Lower lobe of right lung (tissue), 2 donors: ENCODE data around the gene STX17. TPM values are rescaled to one million over a fixed set of nuclear protein-coding genes. Genes with fewer than 3 reads are reported as not detected.

Experiments
- ATAC-seq, 2 donors: fragments of 200-7000 bp; cut with Tn5 transposase; one replicate each; pipeline ENCODE4 v1.9.1; 2020 to 2022; ENCODE audit warnings: mild to moderate bottlenecking in 2 of 2, moderate library complexity in 2 of 2
- DNase-seq: peaks from one replicate; pipeline ENCODE4 v3.0.0-alpha.2; 2020
- H3K27ac ChIP-seq: fragments of 200-600 bp; one replicate; pipeline ENCODE4 v1.8.0; 2022
- H3K27me3 ChIP-seq: fragments of 200-600 bp; one replicate; pipeline ENCODE4 v1.8.0; 2022; ENCODE audit warnings: low read depth
- H3K36me3 ChIP-seq: fragments of 200-600 bp; one replicate; pipeline ENCODE4 v1.8.0; 2022; ENCODE audit warnings: mild to moderate bottlenecking
- H3K4me1 ChIP-seq: fragments of 200-600 bp; one replicate; pipeline ENCODE4 v1.8.0; 2022
- H3K4me3 ChIP-seq: fragments of 200-600 bp; one replicate; pipeline ENCODE4 v1.8.0; 2022; ENCODE audit warnings: mild to moderate bottlenecking
- H3K9me3 ChIP-seq: fragments of 200-600 bp; one replicate; pipeline ENCODE4 v1.8.0; 2022
- intact Hi-C: fragments of 100-400 bp; cut with DNase I; formaldehyde crosslinking; loops from one replicate; pipeline ENCODE4 v1.11.0; 2022
- total RNA-seq: library from RNA; stranded (reverse); fragmentation: NEBNext Ultra II Directional; extraction: Animal tissue kit (Norgen Biotek cat#: 25700); gene quantifications from one replicate; pipeline ENCODE4 v1.2.1, GENCODE V29; 2021
- TF ChIP-seq, protein P1 (sequence below): fragments of 200-600 bp; IDR thresholded peaks from one replicate; pipeline ENCODE4 v1.8.0; 2022; ENCODE audit warnings: antibody characterized with exemption, mild to moderate bottlenecking
- donor health status: DM: no; HTN: yes; CAD: no; lungs with severe emphysema.

The STX17 gene
- total RNA-seq, 1 donor from 2014 or later, result 37.8 TPM

DNA sequence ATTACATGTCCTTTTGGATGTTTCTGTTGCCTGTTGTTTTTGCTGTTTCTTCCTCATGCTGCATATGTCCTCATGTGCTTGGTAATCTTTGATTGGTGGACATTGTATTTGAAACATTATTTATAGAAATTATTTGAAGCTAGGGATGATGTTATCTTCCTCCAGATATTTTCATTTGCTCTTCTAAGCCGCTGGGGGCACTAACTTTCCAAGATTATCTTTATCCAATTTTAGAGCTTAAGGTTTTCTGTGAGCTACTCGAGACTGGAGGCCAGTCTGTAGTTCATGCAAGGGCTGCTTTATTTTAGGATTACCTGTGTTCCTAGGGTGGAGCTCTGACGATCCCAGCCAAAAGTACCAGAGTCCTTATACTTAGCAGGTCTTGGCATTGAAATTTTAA, 40.9 kb downstream of the STX17 start:
- Histone ChIP-seq H3K27ac (no peak overlapping the region), H3K4me3 (no peak overlapping the region), H3K27me3 (no peaks in the 10 kb centered on the region), H3K4me1 (peaks cover 4% of the 10 kb centered on the region), H3K36me3 (peaks cover 9% of the 10 kb centered on the region), H3K9me3 (no peaks in the 10 kb centered on the region)
- intact Hi-C loops, result no loop called here
- ATAC-seq, result no peak
- TF ChIP-seq, protein P1, sequence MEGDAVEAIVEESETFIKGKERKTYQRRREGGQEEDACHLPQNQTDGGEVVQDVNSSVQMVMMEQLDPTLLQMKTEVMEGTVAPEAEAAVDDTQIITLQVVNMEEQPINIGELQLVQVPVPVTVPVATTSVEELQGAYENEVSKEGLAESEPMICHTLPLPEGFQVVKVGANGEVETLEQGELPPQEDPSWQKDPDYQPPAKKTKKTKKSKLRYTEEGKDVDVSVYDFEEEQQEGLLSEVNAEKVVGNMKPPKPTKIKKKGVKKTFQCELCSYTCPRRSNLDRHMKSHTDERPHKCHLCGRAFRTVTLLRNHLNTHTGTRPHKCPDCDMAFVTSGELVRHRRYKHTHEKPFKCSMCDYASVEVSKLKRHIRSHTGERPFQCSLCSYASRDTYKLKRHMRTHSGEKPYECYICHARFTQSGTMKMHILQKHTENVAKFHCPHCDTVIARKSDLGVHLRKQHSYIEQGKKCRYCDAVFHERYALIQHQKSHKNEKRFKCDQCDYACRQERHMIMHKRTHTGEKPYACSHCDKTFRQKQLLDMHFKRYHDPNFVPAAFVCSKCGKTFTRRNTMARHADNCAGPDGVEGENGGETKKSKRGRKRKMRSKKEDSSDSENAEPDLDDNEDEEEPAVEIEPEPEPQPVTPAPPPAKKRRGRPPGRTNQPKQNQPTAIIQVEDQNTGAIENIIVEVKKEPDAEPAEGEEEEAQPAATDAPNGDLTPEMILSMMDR, result no peak
- DNase-seq, result no peak

DNA sequence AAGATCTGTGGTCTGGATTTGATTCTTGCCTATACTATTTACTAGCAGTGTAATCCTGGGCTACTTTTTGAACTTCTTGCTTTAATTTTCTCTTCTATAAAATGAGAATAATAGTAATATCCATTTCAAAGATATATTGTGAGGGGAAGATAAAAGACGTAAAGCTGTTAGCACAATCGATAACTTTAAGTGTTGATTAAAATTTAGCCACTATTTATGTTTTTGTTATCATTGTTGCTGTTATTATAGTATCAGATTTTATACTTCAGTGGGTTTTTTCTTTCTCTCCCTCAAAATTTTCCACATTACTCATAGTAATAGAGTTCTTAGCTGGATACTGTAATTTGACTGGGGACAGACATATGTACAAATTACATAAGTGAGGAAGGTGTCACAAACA, 42.0 kb downstream of the STX17 start:
- Histone ChIP-seq H3K27ac (no peak overlapping the region), H3K4me1 (peaks cover 4% of the 10 kb centered on the region), H3K4me3 (no peak overlapping the region), H3K36me3 (peaks cover 9% of the 10 kb centered on the region), H3K9me3 (no peaks in the 10 kb centered on the region), H3K27me3 (no peaks in the 10 kb centered on the region)
- intact Hi-C loops, result no loop called here
- ATAC-seq, result no peak
- no peak for DNase-seq
- TF ChIP-seq, protein P1, result no peak

DNA sequence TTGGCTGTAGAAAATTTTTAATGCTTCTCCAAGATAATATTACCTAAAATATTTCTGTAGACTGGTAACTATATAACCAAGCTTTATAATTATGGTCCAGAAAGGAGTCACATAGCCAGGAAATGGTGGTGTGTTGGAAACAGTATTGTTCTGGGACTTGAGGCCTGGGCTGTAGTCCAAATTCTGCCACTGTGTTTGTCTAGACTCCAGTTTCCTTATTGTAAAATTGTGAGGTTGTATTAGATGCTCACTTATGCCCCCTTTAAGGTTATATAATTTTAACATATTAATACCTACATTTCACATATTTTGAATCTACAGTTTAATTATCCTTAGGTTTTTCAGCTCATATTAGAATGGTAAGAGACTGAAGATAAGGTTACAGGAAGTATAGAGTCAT, 42.4 kb downstream of the STX17 start:
- peaks cover 4% of the 10 kb centered on the region for H3K4me1 ChIP-seq
- intact Hi-C loops, result no loop called here
- DNase-seq (no peak), ATAC-seq (no peak)
- H3K27ac ChIP-seq, result no peak overlapping the region
- no peaks in the 10 kb centered on the region for H3K27me3 ChIP-seq
- H3K36me3 ChIP-seq, result peaks cover 9% of the 10 kb centered on the region
- H3K9me3 ChIP-seq, result no peaks in the 10 kb centered on the region
- H3K4me3 ChIP-seq, result no peak overlapping the region
- TF ChIP-seq, protein P1, result no peak

DNA sequence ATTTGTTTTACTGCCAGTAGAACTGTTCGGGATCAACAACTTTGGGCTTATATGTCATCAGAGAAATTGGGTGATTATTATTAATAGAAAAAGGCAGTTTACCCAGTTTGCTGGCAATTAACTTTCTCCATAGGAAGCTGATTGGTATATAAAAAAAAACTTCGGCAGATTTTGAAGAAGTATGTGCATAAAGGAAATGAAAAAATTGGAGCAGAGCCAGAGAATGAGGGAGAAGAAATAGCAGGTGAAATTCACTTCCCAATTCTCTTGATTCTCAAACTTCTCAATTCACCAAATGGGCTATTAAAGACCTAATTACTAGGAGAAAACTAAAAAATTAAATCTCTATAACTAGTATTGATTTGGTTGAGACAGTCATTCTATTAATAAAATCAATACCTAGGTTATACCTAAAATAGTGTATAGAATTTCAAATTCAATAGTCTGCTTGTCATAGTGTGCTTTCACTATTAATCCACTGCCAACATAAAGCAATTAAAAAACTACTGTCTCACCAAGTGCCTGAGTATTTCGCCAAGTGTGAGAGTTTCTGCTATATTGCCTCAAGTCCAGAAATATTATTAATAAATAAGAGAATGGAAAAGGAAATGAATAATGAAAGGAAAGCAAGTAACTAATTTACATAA, 47.5 kb downstream of the STX17 start:
- no peaks in the 10 kb centered on the region for H3K9me3 ChIP-seq
- H3K27me3 ChIP-seq, result no peaks in the 10 kb centered on the region
- TF ChIP-seq, protein P1, result no peak
- intact Hi-C loops, result no loop called here
- no peak overlapping the region for H3K4me3 ChIP-seq
- H3K36me3 ChIP-seq, result peaks cover 9% of the 10 kb centered on the region
- ATAC-seq (no peak), DNase-seq (no peak)
- H3K27ac ChIP-seq, result no peak overlapping the region
- H3K4me1 ChIP-seq, result no peaks in the 10 kb centered on the region

DNA sequence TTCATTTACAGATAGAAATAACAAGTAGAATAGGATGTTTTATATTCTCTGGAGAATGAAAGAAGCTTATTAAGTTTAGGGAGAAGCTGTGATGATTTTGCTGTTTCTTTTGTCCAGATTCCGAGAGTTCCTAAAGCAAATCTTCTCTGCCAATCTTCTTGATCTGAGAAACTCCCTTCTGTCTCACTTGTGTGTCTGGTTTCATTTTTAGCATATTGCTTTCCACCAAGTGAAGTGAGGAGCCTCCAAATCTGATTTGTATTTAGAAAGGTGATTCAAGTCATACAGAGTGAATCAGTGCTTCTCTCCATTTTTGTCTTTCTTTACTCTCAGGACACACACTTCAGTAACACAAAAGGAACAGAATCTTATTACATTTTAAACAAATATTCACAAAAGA, 48.4 kb downstream of the STX17 start:
- intact Hi-C loops, result no loop called here
- no peak overlapping the region for H3K27ac ChIP-seq
- H3K27me3 ChIP-seq, result no peaks in the 10 kb centered on the region
- no peak for ATAC-seq
- TF ChIP-seq, protein P1, result no peak
- no peaks in the 10 kb centered on the region for H3K9me3 ChIP-seq
- peaks cover 12% of the 10 kb centered on the region for H3K36me3 ChIP-seq
- DNase-seq, result no peak
- H3K4me1 ChIP-seq, result no peaks in the 10 kb centered on the region
- H3K4me3 ChIP-seq, result no peak overlapping the region
